AG20443 (cell line): ENCODE measurements around the gene TEDC2.
"Not testable (repeated sequence)": the region's sequence is repeated elsewhere in the genome, so short reads cannot be mapped to it uniquely, and the experiment has no call there.

Source experiments
- DNase-seq: peaks from one replicate; pipeline ENCODE4 v3.0.0; 2012; ENCODE audit warnings: low spot score, mixed read lengths

TEDC2 gene

DNA sequence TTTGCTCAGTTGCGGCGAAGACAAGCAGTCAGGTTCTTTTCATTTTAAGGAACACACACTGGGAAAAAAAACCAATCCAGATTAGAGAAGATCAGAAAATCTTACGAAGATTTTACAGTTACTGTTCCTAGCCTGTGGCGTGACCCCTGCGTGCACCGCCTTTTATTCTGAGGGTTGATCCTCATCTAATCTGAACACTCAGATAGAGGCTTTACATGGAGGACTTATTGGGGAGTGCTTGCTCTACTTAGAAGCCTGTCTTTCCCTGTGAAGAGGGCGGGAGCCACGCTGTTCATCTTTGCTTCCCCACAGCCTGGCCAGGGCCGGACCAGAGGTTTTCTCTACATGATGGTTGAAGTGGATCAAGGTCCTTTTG, 16.4 kb downstream of the TEDC2 start:
- no peak for DNase-seq

DNA sequence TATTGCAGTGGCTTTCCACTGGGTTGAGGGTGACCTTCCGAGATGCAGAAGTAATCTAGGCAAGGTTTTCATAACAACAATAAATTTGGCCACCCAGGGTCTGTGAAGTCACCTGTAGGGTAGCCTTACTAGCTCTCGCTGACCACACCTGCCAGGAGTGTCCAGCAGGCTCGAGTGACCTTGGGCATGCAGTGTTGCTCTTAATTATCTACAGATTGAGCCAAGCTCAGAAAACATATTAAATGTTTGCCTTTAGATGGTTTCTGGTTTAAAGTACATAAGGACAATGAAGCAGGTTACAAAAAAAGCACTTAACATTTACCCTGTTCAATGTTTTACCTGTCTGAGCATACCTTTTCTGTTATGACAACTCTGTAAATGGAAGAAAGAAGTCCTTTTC, 16.8 kb downstream of the TEDC2 start:
- DNase-seq: no peak

DNA sequence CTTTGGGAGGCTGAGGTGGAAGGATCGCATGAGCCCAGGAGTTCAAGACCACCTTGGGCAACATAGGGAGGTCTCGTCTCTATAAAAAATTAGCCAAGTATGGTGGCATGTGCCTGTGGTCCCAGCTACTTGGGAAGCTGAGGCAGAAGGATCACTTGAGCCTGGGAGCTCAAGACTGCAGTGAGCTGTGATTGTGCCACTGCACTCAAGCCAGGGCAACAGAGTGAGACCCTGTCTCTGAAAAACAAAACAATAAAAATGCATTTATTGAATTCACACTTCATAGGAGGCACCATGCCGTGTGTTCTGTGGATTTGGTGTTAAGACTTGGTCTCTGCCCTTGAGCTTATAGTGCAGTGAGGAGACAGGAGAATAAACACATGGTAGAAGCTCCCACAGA, 17.4 kb downstream of the TEDC2 start:
- DNase-seq: no peak

DNA sequence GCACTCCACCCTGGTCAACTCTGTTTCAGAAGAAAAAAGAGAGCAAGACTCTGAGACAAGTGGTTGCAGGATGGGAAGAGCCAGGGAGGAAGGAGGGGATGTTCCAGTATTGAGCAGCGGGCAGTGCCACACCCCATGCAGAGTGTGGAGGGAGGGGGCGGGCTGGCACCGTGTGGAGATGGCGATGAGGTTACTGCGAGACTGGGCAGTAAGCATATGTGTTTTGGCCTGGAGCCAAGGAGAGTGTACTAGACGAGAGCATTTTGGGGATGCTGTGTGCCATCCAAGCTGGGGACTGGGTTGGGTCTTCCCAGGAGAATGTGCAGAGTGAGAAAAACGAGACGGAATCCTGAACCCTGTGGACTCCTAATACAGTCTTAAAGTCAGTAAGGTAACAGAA, 18.4 kb downstream of the TEDC2 start:
- no peak for DNase-seq

DNA sequence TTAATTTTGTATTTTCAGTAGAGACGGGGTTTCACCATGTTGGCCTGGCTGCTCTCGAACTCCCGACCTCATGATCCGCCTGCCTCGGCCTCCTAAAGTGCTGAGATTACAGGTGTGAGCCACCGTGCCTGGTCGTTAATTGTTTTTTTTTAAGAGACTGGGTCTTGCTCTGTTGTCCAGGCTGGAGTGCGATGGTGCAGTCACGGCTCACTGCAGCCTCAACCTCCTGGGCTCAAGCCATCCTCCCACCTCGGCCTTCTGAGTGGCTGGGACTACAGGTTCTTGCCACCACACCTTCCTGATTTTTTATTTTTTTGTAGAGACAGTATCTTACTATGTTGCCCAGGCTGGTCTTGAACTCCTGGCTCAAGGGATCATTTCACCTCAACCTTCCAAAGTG, 20.1 kb downstream of the TEDC2 start:
- not testable (repeated sequence) for DNase-seq

DNA sequence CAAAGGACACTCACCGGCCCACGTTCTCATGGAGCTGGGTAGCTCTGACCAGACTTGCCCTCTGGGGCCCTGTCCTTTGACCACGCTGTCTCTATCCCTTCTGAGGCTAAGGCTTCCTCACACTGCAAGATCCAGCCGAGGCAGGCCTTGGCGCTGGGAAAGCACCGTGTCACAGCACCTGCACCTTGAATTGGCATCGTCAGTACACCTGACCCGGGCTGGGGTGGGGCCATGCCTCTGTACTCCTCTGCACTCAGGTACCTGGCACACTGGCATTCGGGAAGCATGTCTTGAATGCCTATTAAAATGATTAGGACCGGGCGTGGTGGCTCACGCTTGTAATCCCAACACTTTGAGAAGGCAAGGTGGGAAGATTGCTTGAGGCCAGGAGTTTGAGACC, 21.0 kb downstream of the TEDC2 start:
- DNase-seq: no peak

DNA sequence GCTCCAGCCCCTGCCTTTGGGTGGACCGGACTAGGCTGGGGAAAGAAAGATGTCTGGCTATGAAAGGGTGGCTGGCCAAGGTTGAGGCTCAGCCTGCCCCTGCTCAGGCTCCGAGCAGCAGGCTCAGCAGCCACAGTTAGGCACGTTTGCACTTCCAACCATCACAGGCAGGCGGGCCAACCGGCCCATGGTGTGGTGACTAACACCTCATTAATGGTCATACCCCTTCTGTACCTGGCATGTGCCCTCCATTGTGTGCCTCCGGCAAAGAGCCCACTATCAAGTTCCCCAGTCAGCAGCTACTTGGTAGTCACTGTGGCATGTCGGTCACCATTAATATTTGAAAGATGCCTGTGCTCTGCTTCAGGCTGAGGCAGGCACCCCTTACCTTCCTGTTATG, 21.8 kb downstream of the TEDC2 start:
- no peak for DNase-seq

DNA sequence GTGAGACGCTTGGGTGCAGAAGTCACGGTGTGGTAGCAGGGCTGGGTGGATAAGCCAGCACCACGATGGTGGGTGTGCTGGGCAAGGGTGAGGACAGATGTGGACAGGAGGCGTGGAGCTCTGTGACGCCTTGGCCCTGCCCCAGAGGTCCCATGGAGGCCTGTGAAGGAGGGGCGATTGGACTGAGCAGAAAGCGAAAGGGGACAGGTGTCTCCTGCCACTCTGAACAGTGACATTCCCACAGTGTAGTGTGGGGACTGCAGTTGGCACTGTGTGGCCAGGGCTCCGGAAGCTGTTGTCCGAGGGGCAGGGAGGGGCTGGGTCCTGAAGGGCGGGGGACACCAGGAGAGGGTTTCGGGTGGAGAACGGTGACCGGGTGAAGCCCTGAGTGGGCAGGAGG, 22.3 kb downstream of the TEDC2 start:
- DNase-seq: no peak

DNA sequence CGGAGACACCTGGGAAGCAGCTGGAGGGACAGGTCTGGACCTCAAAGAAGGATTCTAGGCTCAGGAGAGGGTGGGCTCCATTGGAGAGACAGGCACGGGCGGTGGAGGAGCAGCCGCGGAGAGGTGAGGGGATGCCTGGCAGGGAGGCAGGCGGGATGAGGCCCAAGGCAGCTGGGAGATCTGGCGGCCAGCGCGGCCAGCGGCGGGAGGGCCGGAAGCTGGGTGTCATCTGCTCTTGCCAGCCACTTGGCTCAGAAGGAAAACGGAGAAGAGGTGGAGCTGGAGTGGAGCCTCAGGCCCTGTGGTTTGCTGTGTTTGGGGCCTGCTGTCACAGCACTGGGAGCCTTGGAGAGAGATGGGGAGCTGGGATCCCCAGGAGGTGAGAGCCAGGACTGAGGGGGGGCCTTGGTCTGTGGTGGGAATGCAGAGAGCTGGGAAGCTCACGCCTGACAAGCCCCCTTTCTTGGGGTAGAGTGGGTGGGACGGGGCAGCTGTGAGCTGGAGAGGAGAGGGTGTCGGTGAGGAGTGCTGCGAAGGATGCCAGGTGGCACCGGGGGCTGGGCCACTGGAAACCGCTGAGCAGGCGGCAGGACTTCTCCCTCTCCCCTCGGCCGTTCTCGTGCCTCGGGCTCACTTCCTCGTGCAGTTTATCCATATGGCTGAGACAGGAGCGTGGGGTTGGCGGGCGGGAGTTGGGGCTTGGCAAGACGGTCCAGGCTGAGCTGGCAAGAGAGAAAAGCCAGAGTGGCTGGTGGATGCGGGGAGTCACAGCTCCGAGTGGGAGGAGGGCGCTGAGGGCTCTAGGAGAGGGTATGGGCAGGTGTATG, 23.0 kb downstream of the TEDC2 start:
- peak; percentile 92 for DNase-seq

DNA sequence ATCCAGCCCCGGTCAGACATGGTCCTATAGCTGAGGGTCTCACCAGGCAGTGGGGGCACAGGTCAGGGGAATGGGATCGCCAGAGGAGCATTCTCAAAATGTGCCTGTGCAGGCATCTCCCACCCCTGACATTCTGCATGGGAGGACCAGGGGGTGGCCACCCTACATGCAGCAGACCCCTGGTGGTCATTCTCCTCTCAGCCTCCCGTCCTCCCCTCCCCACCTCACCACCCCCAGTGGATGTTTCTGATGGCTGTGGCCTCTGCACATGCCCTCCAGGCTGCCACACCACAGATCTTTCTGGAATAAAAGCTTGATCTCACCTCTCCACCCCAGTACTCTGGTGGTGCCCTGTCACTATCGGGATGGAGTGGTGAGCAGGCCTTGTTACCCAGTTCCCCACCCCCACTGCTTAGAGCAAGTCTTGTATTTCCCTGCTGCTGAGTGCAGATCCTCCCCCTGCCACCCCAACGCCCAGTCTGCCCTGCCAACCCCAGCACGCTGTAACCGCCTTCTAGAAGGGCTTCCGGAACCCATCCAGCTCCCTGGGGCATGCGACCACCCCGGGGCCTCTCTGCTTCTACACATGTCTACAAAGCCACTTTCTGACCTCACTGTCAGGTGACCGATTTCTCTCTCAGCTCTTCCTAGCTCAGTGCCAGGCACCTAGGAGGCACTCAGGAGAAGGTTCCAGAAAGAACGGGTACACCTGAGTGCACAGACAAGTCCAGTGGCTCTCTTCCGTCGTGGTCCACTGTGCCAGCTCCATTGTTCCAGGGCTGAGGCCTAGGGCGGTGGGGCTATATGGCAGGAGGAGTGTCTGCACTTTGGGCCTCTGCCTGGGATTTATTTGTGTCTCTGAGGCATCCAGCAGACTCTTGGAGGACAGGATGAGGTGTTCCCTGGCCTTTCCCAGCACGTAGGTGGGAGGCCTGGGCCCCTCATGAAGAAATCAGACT, 24.3 kb downstream of the TEDC2 start:
- no peak for DNase-seq

DNA sequence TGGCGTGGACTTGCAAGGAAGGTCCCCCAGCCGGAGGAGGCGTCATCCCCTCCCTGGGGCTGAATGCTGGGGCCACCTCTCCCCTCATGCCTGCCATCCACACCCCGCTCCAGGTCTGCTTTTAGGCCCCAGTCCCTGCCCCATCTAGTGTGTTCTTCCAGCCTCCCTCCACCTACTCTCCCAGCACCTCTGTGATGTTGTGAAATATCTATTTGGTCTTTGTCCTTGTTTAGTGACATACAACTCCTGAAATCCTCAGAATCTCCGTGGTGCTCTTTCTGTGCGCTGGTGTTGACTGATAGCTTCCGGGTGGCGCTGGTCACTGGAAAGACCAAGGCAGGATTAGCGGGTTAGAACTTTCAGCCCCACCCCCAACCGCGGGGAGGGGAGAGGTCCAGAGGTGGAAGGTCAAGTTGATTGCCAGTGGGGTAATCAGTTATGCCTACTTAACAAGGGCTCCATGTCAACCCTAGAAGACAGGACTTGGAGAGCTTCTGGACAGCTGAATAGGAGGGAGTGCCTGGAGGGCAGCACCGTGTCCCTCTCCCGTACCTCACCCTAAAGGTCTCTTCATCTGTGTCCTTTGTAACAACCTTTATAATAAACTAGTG, 25.1 kb downstream of the TEDC2 start:
- DNase-seq: no peak

DNA sequence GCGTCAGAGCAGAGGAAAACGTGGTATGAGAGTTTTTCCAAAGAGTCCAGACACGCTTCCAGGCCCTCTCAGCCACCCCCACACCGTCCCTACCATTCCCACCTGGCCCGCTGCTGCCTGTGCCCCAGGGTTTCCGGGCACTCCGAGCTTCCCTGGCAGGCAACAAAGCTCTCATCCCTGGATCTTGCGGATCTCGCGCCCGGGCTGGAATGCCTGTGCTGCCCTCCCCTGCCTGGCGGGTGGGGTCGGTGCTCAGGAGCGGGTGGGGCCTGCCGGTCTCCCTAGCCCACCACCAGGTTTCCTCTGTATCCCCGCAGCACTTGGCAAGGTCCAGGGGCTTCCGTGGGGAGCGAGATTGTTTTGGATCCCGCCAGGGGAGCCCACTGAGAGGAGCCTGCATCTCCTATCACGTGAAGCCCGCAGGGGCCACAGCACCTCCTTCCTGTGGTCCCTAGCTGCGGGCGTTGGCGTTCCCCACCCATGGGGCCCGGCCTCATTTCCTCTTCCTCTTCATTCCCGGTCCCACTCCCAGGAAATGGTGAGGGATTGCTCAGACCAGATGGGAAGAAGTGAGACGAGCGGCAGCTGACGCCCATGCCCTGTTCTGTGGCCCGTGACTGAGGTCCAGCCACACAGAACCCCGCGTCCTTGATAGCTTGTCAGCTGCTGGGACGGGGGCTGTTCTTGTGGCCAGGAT, 26.1 kb downstream of the TEDC2 start:
- no peak for DNase-seq

DNA sequence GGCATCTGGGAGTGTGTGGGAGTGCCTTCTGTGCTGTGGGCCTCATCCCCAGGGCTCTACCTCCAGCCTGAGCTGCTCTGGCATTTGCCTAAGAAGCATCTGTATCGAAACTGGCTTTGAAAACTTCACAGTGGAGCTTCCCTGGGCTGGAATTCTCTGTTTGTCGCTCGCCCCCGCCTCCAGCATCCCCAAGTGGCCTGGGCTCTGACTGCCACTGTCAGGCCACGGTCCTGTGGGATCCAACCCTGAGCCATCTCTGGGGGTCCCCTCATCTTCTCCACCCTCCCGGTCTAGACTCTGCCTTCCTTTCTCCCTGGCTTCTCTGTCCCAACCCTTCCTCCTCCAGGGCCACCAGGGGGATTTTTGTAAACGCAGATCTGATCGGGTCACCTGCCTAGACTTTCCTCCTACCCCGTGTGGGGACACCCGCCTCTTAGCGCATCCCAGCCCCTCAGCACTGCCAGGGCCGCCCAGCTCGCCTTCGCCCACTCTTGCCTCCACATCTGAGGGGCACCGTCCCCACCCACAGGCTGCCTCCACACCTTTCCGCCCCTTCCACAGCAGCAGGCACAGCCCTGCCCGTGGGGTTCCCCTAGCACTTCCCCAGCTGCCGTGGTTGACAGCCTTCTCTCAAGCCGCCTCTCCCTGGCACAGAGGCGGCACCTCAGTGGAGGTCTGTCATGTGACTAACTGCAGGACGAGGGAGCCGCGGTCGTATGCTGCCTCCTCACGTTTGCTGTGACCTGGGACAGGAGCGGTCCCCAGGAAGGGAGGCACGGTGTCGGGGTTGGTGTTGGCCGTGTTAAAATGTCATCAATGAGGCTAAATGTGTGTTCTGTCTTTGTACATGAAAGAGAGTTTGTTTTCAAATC, 27.0 kb downstream of the TEDC2 start:
- no peak for DNase-seq

DNA sequence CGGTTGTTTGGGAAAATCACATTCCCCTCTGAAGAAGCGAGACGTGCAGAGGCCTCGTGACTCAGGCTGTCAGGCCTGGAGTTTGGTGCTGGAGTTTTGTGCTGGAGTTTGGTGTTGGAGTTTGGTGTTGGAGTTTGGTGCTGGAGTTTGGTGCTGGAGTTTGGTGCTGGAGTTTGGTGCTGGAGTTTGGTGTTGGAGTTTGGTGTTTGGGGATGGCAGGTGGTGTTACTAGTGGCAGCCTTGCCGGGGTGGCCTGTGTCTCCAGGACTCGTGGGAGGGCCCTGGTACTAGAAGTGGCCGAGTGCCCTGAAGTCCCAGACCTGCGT, 27.6 kb downstream of the TEDC2 start:
- no peak for DNase-seq

DNA sequence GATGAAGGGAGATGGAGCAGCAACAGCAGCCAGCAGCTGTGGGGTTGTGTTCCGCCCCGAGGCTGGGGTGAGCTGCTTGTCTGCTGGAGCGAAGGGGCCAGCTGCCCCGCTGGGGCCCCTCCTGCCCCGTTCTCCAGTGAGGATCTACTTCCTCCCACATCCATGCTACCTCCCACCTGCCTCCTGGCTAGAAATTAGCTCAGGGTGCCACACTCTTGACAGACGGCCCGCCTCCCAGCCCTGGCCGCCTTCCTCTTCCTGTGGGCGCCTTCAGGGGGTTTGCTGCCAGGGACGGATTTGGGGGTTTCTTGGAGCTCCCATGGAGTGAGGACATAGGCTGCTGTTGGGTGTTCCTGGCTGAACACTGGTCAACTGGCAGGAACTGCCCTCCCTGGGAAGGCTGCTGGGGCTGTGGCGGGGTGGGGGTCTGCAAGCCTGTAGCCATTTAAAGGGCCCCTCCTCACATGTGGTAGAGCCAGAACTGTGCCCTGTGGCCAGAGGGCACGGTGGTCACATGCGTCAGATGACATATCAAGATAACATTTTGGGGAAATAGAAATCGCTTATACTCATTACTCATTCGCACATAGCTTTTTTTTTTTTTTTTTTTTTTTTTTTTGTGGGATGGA, 28.1 kb downstream of the TEDC2 start:
- no peak for DNase-seq

DNA sequence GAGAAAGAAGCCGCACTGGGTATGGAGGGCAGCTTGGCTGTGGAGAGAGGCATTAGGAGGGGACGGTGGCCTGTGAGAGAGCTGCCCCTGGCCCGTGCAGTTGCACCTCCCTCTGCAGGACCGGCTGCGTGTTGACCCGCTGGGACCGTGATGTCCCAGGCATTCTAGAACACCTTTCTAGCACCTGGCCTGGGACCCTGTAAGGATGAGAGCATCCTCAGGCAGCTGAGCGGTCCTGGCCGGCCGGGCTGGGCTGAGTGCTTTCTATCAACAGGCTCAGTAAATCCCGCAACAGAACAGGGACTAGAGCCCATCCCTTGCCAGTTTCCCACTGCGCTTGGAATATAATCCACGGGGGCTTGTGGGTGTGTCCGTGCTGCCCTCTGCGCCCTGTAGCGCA, 29.7 kb downstream of the TEDC2 start:
- DNase-seq: no peak

DNA sequence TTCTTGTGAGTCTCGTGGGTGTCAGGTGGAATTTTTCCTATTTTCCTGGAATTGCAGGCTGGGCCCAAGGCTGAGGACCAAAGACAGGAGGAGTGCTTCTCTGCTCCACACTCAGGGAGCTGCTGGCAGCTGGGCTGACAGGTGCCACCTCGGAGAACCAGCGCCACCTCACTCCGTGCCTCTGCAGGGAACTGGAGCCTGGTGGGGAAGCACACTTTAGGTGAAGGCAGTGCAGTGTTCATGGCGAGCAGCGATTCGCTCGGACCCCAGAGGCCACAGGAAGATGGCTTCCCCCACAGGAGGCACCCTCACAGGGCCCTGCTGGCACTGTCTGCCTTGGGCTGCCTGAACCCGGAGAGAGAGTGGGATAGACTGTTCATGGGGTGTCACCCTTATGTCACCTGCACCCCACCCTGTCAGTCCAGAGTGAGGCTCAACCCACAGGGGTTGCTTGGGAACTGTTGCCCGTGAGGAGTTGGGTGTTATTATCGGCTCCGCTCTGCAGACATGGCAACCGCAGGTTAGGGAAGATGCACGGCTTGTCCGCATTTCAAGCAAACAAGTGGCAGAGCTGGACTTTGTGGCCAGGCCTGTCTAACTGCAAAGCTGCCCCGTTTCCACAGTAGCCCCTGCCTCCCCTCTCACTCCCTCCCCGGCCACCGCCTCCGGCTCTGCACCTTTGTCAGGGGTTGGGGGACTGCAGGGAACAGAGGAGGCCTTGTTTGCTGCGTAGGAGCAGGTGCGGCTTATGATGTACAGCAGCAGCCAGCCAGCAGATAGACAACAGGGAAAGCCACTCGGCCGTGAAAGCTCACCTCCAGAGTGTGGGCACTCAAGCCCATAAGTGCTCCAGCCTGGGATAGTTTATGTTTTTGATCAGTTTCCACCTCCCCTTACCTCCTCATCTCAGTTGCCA, 30.5 kb downstream of the TEDC2 start:
- DNase-seq: no peak

DNA sequence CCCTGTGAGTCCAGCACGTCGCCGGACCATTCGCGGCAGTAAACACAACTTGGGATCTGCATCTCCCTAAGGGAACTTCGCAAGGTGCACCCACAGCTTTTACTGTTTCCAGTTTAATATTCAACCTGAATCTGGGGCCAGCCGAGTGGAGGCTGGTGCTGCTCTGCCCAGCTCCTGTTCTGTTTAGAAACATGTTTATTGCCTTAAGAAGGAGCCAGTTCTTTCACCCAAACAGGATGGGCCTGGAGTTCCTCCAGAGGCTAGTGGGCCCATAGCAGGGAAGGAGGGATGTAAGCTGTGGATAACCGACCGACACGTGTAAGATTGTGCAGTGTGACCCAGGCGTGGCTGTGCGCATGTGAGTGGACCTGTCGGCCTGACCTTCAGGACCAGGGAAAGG, 32.4 kb downstream of the TEDC2 start:
- DNase-seq: no peak

DNA sequence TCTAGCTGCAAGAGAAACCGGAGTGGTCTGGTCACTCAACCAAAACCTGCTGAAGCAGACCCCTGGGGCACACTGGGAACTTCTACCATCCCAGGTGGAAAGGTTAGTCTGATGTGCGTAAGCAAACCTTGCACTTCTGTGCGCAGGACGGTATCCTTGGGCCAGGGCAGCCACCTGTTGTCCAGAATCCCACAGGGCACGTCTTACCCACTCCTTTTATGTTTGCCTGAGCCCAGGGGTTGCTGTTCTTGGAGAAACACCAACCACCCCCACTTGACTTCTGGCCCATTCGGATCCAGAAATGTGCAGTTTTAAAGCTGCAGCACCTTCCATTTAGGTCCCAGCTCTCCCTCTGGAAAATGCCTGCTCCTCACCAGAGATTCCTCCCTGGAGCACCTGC, 33.7 kb downstream of the TEDC2 start:
- no peak for DNase-seq

DNA sequence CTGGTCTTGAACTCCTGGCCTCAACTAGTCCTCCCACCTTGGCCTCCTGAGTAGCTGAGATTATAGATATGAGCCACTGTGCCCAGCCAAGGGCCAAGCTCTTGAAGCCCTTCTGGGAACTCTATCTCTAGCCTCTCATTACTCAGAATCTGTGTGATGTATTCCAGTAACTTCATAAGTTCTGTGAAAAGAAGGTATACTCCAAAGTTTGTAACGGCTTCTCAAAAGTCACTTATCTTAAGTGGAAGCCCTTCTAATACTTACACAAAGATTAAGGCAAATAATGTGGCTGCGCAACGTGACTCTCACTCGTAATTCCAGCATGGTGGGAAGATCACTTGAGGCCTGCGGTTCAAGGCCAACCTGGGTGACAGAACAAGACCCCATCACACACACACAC, 34.7 kb downstream of the TEDC2 start:
- no peak for DNase-seq
